Upper lobe of left lung (tissue), 4 donors: ENCODE results near the gene SNX20.

Source experiments
- CTCF ChIP-seq, 6 experiments: fragments of 450-650 bp in 4 of 6; fragments of 200-600 bp in 2 of 6; sonication (generic) in 2 of 6; IDR thresholded peaks; one replicate each; pipeline ENCODE4 v1.5.1; 2016 to 2019; ENCODE audit warnings: antibody characterized with exemption in 6 of 6
- POLR2A ChIP-seq, 4 donors: fragments of 450-650 bp; IDR thresholded peaks; one replicate each; pipeline ENCODE4 v1.5.1; 2016 to 2017; ENCODE audit warnings: antibody characterized with exemption in 4 of 4, mild to moderate bottlenecking in 2 of 4
- POLR2AphosphoS5 ChIP-seq, 2 donors: sonication (generic); formaldehyde crosslinking; IDR thresholded peaks; one replicate each; pipeline ENCODE4 v1.5.1; 2017; ENCODE audit warnings: antibody characterized with exemption in 2 of 2

DNA sequence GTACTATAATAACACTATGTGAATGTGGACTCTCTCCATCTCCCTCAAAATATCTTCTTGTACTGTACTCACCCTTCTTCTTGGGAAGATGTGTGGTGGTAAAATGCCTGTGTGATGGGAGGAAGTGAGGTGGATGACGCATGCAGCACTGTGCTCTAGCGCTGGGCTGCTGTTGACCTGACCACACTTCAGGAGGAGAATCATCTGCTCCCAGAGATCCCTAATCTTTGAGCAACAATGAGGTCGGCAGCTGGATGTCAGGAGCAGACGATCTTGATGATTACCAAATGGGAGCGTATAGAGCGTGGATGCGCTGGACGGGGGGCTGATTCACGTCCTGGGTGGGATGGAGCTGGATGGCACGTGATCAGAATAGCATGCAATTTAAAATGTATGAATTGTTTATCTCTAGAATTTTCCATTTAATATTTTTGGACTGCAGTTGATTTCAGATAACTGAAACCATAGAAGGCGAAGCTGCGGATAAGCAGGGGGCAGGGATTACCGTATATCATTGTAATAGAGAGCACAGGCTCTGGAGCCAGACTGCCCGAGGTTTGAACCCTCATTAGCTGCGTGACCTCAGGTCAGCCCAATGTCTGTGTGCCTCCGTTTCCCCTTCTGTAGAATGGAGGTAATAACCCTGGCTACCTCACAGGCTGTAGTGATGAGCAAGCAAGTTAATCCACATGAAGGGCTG lies 37.1 kb upstream of the SNX20 start:
- TF ChIP-seq CTCF (IDR thresholded peaks at IDR 0.05): no peak
- no peak for TF ChIP-seq POLR2A (IDR thresholded peaks at IDR 0.05)
- no peak for TF ChIP-seq POLR2AphosphoS5 (IDR thresholded peaks at IDR 0.05)
